SK-N-SH treated with all-trans-retinoic acid at 6 μM for 48 hours (cell line): ENCODE data around the gene LSMEM2.

Experiments
- CSDC2 ChIP-seq: fragments of 250-450 bp; sonication (Bioruptor Pico); IDR thresholded peaks from 2 replicates; pipeline ENCODE4 v1.5.0; 2020; ENCODE audit warnings: mild to moderate bottlenecking, moderate library complexity
- RARB ChIP-seq: fragments of 250-450 bp; sonication (Bioruptor Pico); IDR thresholded peaks from 2 replicates; pipeline ENCODE4 v1.8.0; 2021; ENCODE audit warnings: mild to moderate bottlenecking, moderate library complexity
- SNAI2 ChIP-seq: fragments of 250-450 bp; sonication (Bioruptor Pico); IDR thresholded peaks from 2 replicates; pipeline ENCODE4 v1.5.0; 2020; ENCODE audit warnings: mild to moderate bottlenecking, moderate library complexity
- TCF4 ChIP-seq: fragments of 250-450 bp; sonication (Bioruptor Pico); IDR thresholded peaks from 2 replicates; pipeline ENCODE4 v1.8.0; 2021; ENCODE audit warnings: mild to moderate bottlenecking, moderate library complexity, borderline replicate concordance
- TOX ChIP-seq: fragments of 250-450 bp; sonication (Bioruptor Pico); IDR thresholded peaks from 2 replicates; pipeline ENCODE4 v1.8.0; 2021; ENCODE audit warnings: mild to moderate bottlenecking, moderate library complexity, borderline replicate concordance
- ZC3H10 ChIP-seq: fragments of 250-450 bp; sonication (Bioruptor Pico); IDR thresholded peaks from 2 replicates; pipeline ENCODE4 v1.5.1; 2021; ENCODE audit warnings: mild to moderate bottlenecking, moderate library complexity
- ZFP3 ChIP-seq: fragments of 250-450 bp; sonication (Bioruptor Pico); IDR thresholded peaks from 2 replicates; pipeline ENCODE4 v1.5.0; 2020; ENCODE audit warnings: mild to moderate bottlenecking, moderate library complexity
- ZNF70 ChIP-seq: fragments of 450-650 bp; formaldehyde crosslinking; IDR thresholded peaks from 2 replicates; pipeline ENCODE4 v1.5.0; 2020; ENCODE audit warnings: mild to moderate bottlenecking, moderate library complexity
- TF ChIP-seq, protein P1 (sequence below): fragments of 250-450 bp; sonication (Bioruptor Pico); IDR thresholded peaks from 2 replicates; pipeline ENCODE4 v1.5.1; 2021; ENCODE audit warnings: mild to moderate bottlenecking, moderate library complexity

DNA sequence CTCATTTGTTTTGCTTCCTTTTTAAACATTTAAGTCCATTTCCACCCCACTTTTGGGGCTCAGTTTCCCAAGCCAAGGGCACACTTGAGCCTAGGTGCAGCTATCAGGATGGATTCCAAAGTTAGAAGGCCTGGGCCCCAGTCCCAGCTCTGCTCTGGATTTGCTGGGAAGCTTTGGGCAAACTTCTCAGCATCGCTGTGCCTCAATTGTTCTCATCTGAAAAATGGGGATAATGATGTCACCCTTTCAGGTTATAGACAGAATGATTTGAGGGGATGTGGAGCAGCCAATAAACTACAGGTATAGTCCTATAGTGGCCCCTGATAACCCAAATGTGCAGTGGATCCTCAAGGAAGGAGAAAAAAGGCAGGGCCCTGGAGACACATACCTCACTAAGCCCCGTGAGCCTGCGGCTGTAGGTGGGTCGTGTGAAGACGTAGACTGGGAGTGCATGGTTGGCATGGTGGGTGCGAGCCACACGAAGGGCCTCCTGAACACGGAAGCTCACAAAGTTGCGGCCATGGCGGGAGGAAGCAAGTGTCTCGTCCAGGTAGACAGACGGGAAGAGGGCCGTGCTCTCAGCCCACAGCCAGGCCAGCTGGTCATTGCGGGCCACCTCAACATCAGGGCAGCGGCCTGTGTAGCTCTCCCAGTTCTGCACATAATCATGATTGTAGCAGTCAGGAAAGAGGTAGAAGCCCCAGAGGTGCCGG, 40.5 kb downstream of the LSMEM2 start:
- TF ChIP-seq SNAI2 (CRISPR knock-in tag) = no peak
- TF ChIP-seq ZFP3 (CRISPR knock-in tag) = no peak
- no peak for TF ChIP-seq TCF4 (CRISPR knock-in tag)
- TF ChIP-seq, protein P1, sequence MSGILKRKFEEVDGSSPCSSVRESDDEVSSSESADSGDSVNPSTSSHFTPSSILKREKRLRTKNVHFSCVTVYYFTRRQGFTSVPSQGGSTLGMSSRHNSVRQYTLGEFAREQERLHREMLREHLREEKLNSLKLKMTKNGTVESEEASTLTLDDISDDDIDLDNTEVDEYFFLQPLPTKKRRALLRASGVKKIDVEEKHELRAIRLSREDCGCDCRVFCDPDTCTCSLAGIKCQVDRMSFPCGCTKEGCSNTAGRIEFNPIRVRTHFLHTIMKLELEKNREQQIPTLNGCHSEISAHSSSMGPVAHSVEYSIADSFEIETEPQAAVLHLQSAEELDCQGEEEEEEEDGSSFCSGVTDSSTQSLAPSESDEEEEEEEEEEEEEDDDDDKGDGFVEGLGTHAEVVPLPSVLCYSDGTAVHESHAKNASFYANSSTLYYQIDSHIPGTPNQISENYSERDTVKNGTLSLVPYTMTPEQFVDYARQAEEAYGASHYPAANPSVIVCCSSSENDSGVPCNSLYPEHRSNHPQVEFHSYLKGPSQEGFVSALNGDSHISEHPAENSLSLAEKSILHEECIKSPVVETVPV (CRISPR knock-in tag) = no peak
- no peak for TF ChIP-seq ZNF70 (CRISPR knock-in tag)
- no peak for TF ChIP-seq RARB (CRISPR knock-in tag)
- no peak for TF ChIP-seq TOX (CRISPR knock-in tag)
- no peak for TF ChIP-seq CSDC2
- no peak for TF ChIP-seq ZC3H10
